SU-DHL-6 (cell line): ENCODE data around the gene LTBP2.

Experiments used
- H2AFZ ChIP-seq: fragments of 200-600 bp; sonication (generic); 2 replicates; pipeline ENCODE4 v1.6.1; 2014; ENCODE audit warnings: low read depth, mild to moderate bottlenecking, moderate library complexity, mixed read lengths, antibody characterized with exemption, low read length; ENCODE audit not compliant: severe bottlenecking
- H3F3A ChIP-seq: fragments of 200-600 bp; shearing (Covaris generic); 2 replicates; pipeline ENCODE4 v1.6.0; 2016; ENCODE audit warnings: antibody characterized with exemption, mild to moderate bottlenecking; ENCODE audit not compliant: insufficient read depth
- H3K27ac ChIP-seq: fragments of 200-600 bp; sonication (generic); 2 replicates; pipeline ENCODE4 v1.5.1; 2016; ENCODE audit warnings: low read depth, mild to moderate bottlenecking, low read length, moderate library complexity, mixed read lengths
- H3K27me3 ChIP-seq: fragments of 200-600 bp; sonication (generic), shearing (Covaris generic); 2 replicates; pipeline ENCODE4 v1.6.0; 2014; ENCODE audit warnings: mild to moderate bottlenecking, low read length
- H3K36me3 ChIP-seq: fragments of 200-600 bp; sonication (generic); 2 replicates; pipeline ENCODE4 v1.6.1; 2014; ENCODE audit warnings: mild to moderate bottlenecking, low read length, mixed read lengths
- H3K4me2 ChIP-seq: fragments of 300-600, 200-600 bp; shearing (Covaris generic), sonication (generic); 2 replicates; pipeline ENCODE4 v1.6.0; 2014; ENCODE audit warnings: low read length, low read depth, mild to moderate bottlenecking; ENCODE audit not compliant: poor library complexity, severe bottlenecking
- H3K4me3 ChIP-seq: fragments of 200-600 bp; sonication (generic); 2 replicates; pipeline ENCODE4 v1.5.1; 2014; ENCODE audit warnings: antibody characterized with exemption, low read length, mild to moderate bottlenecking, mixed read lengths; ENCODE audit not compliant: insufficient read depth, poor library complexity, severe bottlenecking
- H3K79me2 ChIP-seq: fragments of 200-600 bp; sonication (generic); 2 replicates; pipeline ENCODE4 v1.6.1; 2014; ENCODE audit warnings: mild to moderate bottlenecking, low read length, moderate library complexity; ENCODE audit not compliant: insufficient read depth
- H3K9ac ChIP-seq: fragments of 200-600 bp; sonication (generic); 2 replicates; pipeline ENCODE4 v1.7.0; 2014; ENCODE audit warnings: mild to moderate bottlenecking, low read length
- H3K9me2 ChIP-seq: fragments of 200-600 bp; sonication (generic); replicated peaks from 2 replicates; pipeline ENCODE4 v1.6.1; 2014; ENCODE audit warnings: low read length; ENCODE audit not compliant: insufficient read depth
- H3K9me3 ChIP-seq: fragments of 200-600 bp; sonication (generic); 2 replicates; pipeline ENCODE4 v1.6.1; 2014; ENCODE audit warnings: low read length, mixed read lengths; ENCODE audit not compliant: insufficient read depth
- H4K20me1 ChIP-seq: fragments of 200-600 bp; sonication (generic); 2 replicates; pipeline ENCODE4 v1.6.1; 2014; ENCODE audit warnings: low read depth, mild to moderate bottlenecking, antibody characterized with exemption, low read length, moderate library complexity, mixed read lengths
- EZH2phosphoT487 ChIP-seq: fragments of 200-600 bp; sonication (generic), shearing (Covaris generic); conservative IDR thresholded peaks from 2 replicates; pipeline ENCODE4 v1.6.1; 2018; ENCODE audit warnings: mild to moderate bottlenecking, antibody characterized with exemption, low read length, moderate library complexity, mixed read lengths
- TF ChIP-seq, protein P1 (sequence below): fragments of 200-600 bp; sonication (generic); IDR thresholded peaks from one replicate; pipeline ENCODE4 v1.5.1; 2017; ENCODE audit warnings: antibody characterized with exemption, mild to moderate bottlenecking, low read length, moderate library complexity; ENCODE audit not compliant: insufficient read depth, poor library complexity, severe bottlenecking

The LTBP2 gene

DNA sequence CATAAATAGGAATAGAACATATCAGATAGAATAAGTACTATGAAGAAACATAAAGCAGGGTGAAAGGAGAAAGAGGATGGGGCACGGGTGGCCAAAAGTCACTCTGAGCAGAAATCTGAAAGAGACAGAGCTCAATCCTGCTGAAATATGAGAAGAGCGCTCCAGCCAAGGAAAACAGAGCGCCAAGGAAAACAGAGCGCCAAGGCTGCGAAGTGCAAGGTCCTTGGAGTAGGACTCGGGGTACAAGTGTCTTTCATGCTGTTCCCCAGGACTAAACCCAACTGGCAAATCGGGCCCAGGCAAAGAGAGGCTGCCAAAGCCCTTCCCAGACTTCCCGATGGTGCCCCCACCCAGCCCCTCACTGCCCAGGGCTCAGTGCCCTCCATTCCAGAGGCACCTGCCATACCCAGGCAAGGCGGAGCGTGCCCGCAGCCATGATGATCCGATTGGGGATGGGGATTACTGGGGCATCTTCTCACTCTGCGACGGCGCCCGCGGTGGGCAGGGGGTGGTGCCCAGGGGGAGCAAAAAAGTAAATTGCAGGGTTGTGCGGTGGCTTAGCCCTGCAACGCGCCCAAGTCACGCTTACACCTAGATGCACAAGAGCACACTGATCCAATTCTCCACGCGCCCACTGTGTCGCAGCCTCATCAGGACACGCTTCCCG lies 1.7 kb downstream of the LTBP2 start:
- no peaks in the 10 kb centered on the region for H3K79me2 ChIP-seq
- no peaks in the 10 kb centered on the region for H3K9me2 ChIP-seq
- no peak overlapping the region for H3K4me3 ChIP-seq
- H3K27me3 ChIP-seq: no peaks in the 10 kb centered on the region
- no peaks in the 10 kb centered on the region for H4K20me1 ChIP-seq
- H3K9me3 ChIP-seq: no peaks in the 10 kb centered on the region
- no peak overlapping the region for H2AFZ ChIP-seq
- no peaks in the 10 kb centered on the region for H3K36me3 ChIP-seq
- H3F3A ChIP-seq: no peaks in the 10 kb centered on the region
- TF ChIP-seq, protein P1, sequence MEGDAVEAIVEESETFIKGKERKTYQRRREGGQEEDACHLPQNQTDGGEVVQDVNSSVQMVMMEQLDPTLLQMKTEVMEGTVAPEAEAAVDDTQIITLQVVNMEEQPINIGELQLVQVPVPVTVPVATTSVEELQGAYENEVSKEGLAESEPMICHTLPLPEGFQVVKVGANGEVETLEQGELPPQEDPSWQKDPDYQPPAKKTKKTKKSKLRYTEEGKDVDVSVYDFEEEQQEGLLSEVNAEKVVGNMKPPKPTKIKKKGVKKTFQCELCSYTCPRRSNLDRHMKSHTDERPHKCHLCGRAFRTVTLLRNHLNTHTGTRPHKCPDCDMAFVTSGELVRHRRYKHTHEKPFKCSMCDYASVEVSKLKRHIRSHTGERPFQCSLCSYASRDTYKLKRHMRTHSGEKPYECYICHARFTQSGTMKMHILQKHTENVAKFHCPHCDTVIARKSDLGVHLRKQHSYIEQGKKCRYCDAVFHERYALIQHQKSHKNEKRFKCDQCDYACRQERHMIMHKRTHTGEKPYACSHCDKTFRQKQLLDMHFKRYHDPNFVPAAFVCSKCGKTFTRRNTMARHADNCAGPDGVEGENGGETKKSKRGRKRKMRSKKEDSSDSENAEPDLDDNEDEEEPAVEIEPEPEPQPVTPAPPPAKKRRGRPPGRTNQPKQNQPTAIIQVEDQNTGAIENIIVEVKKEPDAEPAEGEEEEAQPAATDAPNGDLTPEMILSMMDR: no peak
- no peak for TF ChIP-seq EZH2phosphoT487
- H3K9ac ChIP-seq: no peak overlapping the region
- H3K27ac ChIP-seq: no peak overlapping the region
- no peak overlapping the region for H3K4me2 ChIP-seq

DNA sequence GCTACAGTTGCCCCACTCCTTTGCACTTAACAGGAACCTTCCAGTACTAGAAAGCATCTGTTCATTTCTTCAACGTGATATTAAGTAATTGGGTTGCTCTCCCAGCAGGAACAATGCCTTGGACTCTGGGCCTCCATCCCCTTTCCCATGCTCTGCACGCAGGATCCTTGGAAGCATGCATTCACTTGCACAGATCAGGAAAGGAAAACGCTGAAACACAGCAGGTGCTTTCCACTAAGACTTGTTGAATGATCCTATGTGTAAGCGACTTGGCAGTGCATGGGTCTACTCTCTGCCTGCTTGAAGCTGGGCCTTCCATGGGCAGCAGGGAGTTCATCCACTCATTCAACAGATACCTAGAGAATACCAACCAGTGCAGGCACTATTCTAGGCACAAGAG lies 2.3 kb downstream of the LTBP2 start:
- Histone ChIP-seq H3K79me2 (no peaks in the 10 kb centered on the region), H3K27ac (no peak overlapping the region), H3K27me3 (no peaks in the 10 kb centered on the region), H3K9ac (no peak overlapping the region), H3K4me3 (no peak overlapping the region), H3K9me2 (no peaks in the 10 kb centered on the region), H3K9me3 (no peaks in the 10 kb centered on the region), H3K4me2 (no peak overlapping the region), H2AFZ (no peak overlapping the region), H3K36me3 (no peaks in the 10 kb centered on the region), H3F3A (no peaks in the 10 kb centered on the region), H4K20me1 (no peaks in the 10 kb centered on the region)
- TF ChIP-seq EZH2phosphoT487: no peak
- TF ChIP-seq, protein P1: no peak

DNA sequence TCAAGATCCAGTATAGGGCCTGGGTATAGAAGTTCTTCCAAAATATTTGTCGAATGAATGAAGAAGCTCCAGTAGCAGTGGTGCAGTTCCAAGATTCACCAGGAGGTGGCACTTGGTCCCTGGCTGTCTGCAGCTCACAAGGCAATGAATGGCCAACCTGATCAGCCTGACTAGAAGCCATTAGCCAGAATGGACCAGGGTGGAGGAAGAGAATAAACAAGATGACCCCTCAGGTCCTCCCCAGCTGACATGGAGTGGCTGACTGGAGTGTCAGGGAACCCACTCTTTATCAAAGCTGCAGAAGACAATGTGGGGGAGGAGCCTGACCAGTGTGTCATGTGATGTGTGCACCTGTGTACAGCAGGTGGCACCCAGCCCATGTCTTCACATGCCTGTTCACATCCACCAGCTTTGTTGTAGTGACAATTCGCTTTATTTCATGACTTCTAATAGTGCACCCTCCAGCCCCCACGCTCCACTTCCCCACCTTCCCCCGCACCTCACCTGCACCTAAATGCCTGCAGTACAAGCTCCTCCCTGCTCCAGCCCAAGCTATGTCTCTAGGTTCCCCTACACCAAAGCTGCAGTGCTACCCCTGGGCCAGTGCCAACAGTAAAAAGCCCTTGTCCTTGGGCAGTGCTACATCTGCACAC lies 3.0 kb downstream of the LTBP2 start:
- no peaks in the 10 kb centered on the region for H3K79me2 ChIP-seq
- H3K27me3 ChIP-seq: no peaks in the 10 kb centered on the region
- H3K4me2 ChIP-seq: no peak overlapping the region
- TF ChIP-seq, protein P1: peak; percentile 97
- no peak for TF ChIP-seq EZH2phosphoT487
- H3K4me3 ChIP-seq: no peak overlapping the region
- H3K9ac ChIP-seq: no peak overlapping the region
- no peaks in the 10 kb centered on the region for H3K9me2 ChIP-seq
- H4K20me1 ChIP-seq: no peaks in the 10 kb centered on the region
- H2AFZ ChIP-seq: no peak overlapping the region
- H3K27ac ChIP-seq: no peak overlapping the region
- H3K36me3 ChIP-seq: no peaks in the 10 kb centered on the region
- H3F3A ChIP-seq: no peaks in the 10 kb centered on the region
- no peaks in the 10 kb centered on the region for H3K9me3 ChIP-seq
